Calu3 (cell line): Measurements from ENCODE around the gene GPR153. TPM values are rescaled to one million over a fixed set of nuclear protein-coding genes. Genes with fewer than 3 reads are reported as not detected.

Experiments
- BruUV-seq: library from RNA; stranded (reverse); fragments of 400-500 nt; replicated peaks from 2 replicates; lab custom pipeline; 2021; lab: Mats Ljungman, UMichigan
- CTCF ChIA-PET: fragments of 300-600 bp; sonication (Branson Sonifier 250); formaldehyde crosslinking; loops from one replicate; lab custom pipeline; 2022; ENCODE audit warnings: antibody characterized with exemption; lab: Charles Lee
- DNase-seq: peaks from one replicate; pipeline ENCODE4 v3.0.0; 2022
- H3K27ac Mint-ChIP-seq: one replicate; pipeline ENCODE4 v1.8.0; 2022; ENCODE audit warnings: mixed read lengths; ENCODE audit not compliant: unreplicated experiment
- H3K27me3 Mint-ChIP-seq: one replicate; pipeline ENCODE4 v1.8.0; 2022; ENCODE audit warnings: mixed read lengths; ENCODE audit not compliant: unreplicated experiment
- H3K36me3 Mint-ChIP-seq: one replicate; pipeline ENCODE4 v1.8.0; 2022; ENCODE audit warnings: mild to moderate bottlenecking, moderate library complexity, mixed read lengths; ENCODE audit not compliant: insufficient read depth, unreplicated experiment
- H3K4me1 Mint-ChIP-seq: one replicate; pipeline ENCODE4 v1.8.0; 2022; ENCODE audit warnings: mild to moderate bottlenecking, low read depth, mixed read lengths; ENCODE audit not compliant: unreplicated experiment
- H3K4me3 Mint-ChIP-seq: one replicate; pipeline ENCODE4 v1.8.0; 2022; ENCODE audit warnings: mild to moderate bottlenecking, low read depth, moderate library complexity, mixed read lengths; ENCODE audit not compliant: unreplicated experiment
- H3K9me3 Mint-ChIP-seq: one replicate; pipeline ENCODE4 v1.8.0; 2022; ENCODE audit warnings: low read depth, mixed read lengths; ENCODE audit not compliant: unreplicated experiment
- CTCF ChIP-seq: fragments of 200-600 bp; IDR thresholded peaks from one replicate; pipeline ENCODE4 v1.8.0; 2022; ENCODE audit warnings: antibody characterized with exemption; ENCODE audit not compliant: unreplicated experiment
- intact Hi-C: fragments of 100-400 bp; cut with micrococcal nuclease; formaldehyde crosslinking; loops from one replicate; pipeline ENCODE4 v1.10.0; 2022; ENCODE audit not compliant: unreplicated experiment
- total RNA-seq: library from RNA; stranded (reverse); gene quantifications from 2 replicates; pipeline ENCODE4 v1.2.3, GENCODE V29; 2022

The GPR153 gene
- total RNA-seq, 1 experiment from 2014 or later, result 3.7 TPM

GRCh38 chr1:6260433-6260934 is 414 bp downstream of the GPR153 start:
- H3K4me3 Mint-ChIP-seq, result peak overlapping the region; percentile 55
- no peaks in the 10 kb centered on the region for H3K4me1 Mint-ChIP-seq
- peaks cover 5% of the 10 kb centered on the region for H3K36me3 Mint-ChIP-seq
- CTCF ChIA-PET, result no interaction called here
- no TSS peak for BruUV-seq
- intact Hi-C loops, result no loop called here
- no peak for DNase-seq
- no peaks in the 10 kb centered on the region for H3K27me3 Mint-ChIP-seq
- no peaks in the 10 kb centered on the region for H3K9me3 Mint-ChIP-seq
- TF ChIP-seq CTCF, result no peak
- H3K27ac Mint-ChIP-seq, result no peak overlapping the region

- DNase-seq, result peak; percentile 79
- no peaks in the 10 kb centered on the region for H3K9me3 Mint-ChIP-seq
- H3K4me3 Mint-ChIP-seq, result peak overlapping the region; percentile 55
- TF ChIP-seq CTCF, result no peak
- intact Hi-C loops, result no loop called here
- no peak overlapping the region for H3K27ac Mint-ChIP-seq
- no peaks in the 10 kb centered on the region for H3K4me1 Mint-ChIP-seq
- peaks cover 5% of the 10 kb centered on the region for H3K36me3 Mint-ChIP-seq
- CTCF ChIA-PET, result interaction anchor here (0.5 kb wide), 1 partner anchor 263 kb away, joined by 3 read pairs; no protein-coding TSS in a partner anchor
- BruUV-seq, result no TSS peak
- H3K27me3 Mint-ChIP-seq, result no peaks in the 10 kb centered on the region
Measured at GRCh38 chr1:6259491-6260362, 1.2 kb downstream of the GPR153 start.

GRCh38 chr1:6258675-6259074 is 2.2 kb downstream of the GPR153 start:
- H3K36me3 Mint-ChIP-seq, result peaks cover 5% of the 10 kb centered on the region
- H3K4me1 Mint-ChIP-seq, result no peaks in the 10 kb centered on the region
- no peak for TF ChIP-seq CTCF
- CTCF ChIA-PET, result no interaction called here
- intact Hi-C loops, result no loop called here
- no peak for DNase-seq
- no peaks in the 10 kb centered on the region for H3K27me3 Mint-ChIP-seq
- H3K4me3 Mint-ChIP-seq, result no peak overlapping the region
- no TSS peak for BruUV-seq
- no peak overlapping the region for H3K27ac Mint-ChIP-seq
- H3K9me3 Mint-ChIP-seq, result no peaks in the 10 kb centered on the region

GRCh38 chr1:6257541-6258069 is 3.3 kb downstream of the GPR153 start:
- Mint-ChIP-seq H3K4me3 (no peak overlapping the region), H3K36me3 (peaks cover 5% of the 10 kb centered on the region), H3K27me3 (no peaks in the 10 kb centered on the region), H3K27ac (no peak overlapping the region), H3K9me3 (no peaks in the 10 kb centered on the region), H3K4me1 (no peaks in the 10 kb centered on the region)
- BruUV-seq, result no TSS peak
- CTCF ChIA-PET, result no interaction called here
- no peak for TF ChIP-seq CTCF
- no peak for DNase-seq
- intact Hi-C loops, result no loop called here
